Mesendoderm (in vitro differentiated cells): ENCODE data around the gene ETDB. TPM values are rescaled to one million over a fixed set of nuclear protein-coding genes. Genes with fewer than 3 reads are reported as not detected.
"Not testable (repeated sequence)": the region's sequence is repeated elsewhere in the genome, so short reads cannot be mapped to it uniquely, and the experiment has no call there.

ENCODE experiments used
- DNase-seq: peaks from one replicate; pipeline ENCODE4 v3.0.0; 2013
- H2AK5ac ChIP-seq: 2 replicates; pipeline ENCODE4 v1.6.1; 2013; ENCODE audit warnings: low read length, inconsistent platforms
- H2BK120ac ChIP-seq: 2 replicates; pipeline ENCODE4 v1.6.1; 2013; ENCODE audit warnings: low read depth, mild to moderate bottlenecking, low read length, moderate library complexity, mixed read lengths
- H2BK15ac ChIP-seq: replicated peaks from 2 replicates; pipeline ENCODE4 v1.6.1; 2013; ENCODE audit warnings: low read depth, mild to moderate bottlenecking, moderate library complexity
- H2BK5ac ChIP-seq: 2 replicates; pipeline ENCODE4 v1.6.1; 2013; ENCODE audit warnings: low read length, inconsistent platforms
- H3K18ac ChIP-seq: 2 replicates; pipeline ENCODE4 v1.6.1; 2013; ENCODE audit warnings: mild to moderate bottlenecking, low read length, mixed read lengths
- H3K23ac ChIP-seq: one replicate; pipeline ENCODE4 v1.6.1; 2013; ENCODE audit warnings: low read length
- H3K27ac ChIP-seq: 2 replicates; pipeline ENCODE4 v1.5.1; 2013; ENCODE audit warnings: low read depth, mild to moderate bottlenecking, inconsistent platforms, low read length, moderate library complexity
- H3K27me3 ChIP-seq: 2 replicates; pipeline ENCODE4 v1.6.1; 2013; ENCODE audit warnings: low read length, control low read depth, mild to moderate bottlenecking, inconsistent platforms; ENCODE audit not compliant: insufficient read depth, poor library complexity
- H3K36me3 ChIP-seq: 2 replicates; pipeline ENCODE4 v1.6.1; 2013; ENCODE audit warnings: low read length, inconsistent platforms; ENCODE audit not compliant: control insufficient read depth, insufficient read depth
- H3K4ac ChIP-seq: one replicate; pipeline ENCODE4 v1.6.1; 2013; ENCODE audit warnings: low read depth, mild to moderate bottlenecking, low read length, moderate library complexity
- H3K4me1 ChIP-seq: 2 replicates; pipeline ENCODE4 v1.6.1; 2013; ENCODE audit warnings: low read depth, low read length, inconsistent platforms; ENCODE audit not compliant: control insufficient read depth
- H3K4me2 ChIP-seq: 2 replicates; pipeline ENCODE4 v1.6.1; 2013; ENCODE audit warnings: low read length
- H3K4me3 ChIP-seq: 2 replicates; pipeline ENCODE4 v1.5.1; 2013; ENCODE audit warnings: mild to moderate bottlenecking, low read length
- H3K56ac ChIP-seq: one replicate; pipeline ENCODE4 v1.6.1; 2013; ENCODE audit warnings: low read length
- H3K79me1 ChIP-seq: 2 replicates; pipeline ENCODE4 v1.6.1; 2013; ENCODE audit warnings: low read length, inconsistent platforms
- H3K79me2 ChIP-seq: 2 replicates; pipeline ENCODE4 v1.6.1; 2013; ENCODE audit warnings: mild to moderate bottlenecking, low read length; ENCODE audit not compliant: control insufficient read depth, insufficient read depth
- H3K9ac ChIP-seq: 2 replicates; pipeline ENCODE4 v1.6.1; 2013; ENCODE audit warnings: low read length, inconsistent platforms
- H4K5ac ChIP-seq: one replicate; pipeline ENCODE4 v1.6.1; 2013; ENCODE audit warnings: low read length
- H4K8ac ChIP-seq: one replicate; pipeline ENCODE4 v1.6.1; 2013; ENCODE audit warnings: low read depth, mild to moderate bottlenecking, control low read depth, low read length, moderate library complexity
- WGBS: extraction: QIAGEN DNeasy Blood & Tissue Kit; methylation state at CpG from one replicate; pipeline ENCODE4 v1.1.7; 2013; ENCODE audit warnings: low lambda C conversion rate, missing lambda C conversion rate; ENCODE audit not compliant: insufficient coverage; ENCODE audit errors: extremely low coverage; 5-methylcytosine and 5-hydroxymethylcytosine counted together
- polyA plus RNA-seq, 2 experiments: library from polyadenylated mRNA; stranded (reverse); fragments of 200-250 nt; gene quantifications; one replicate each; pipeline ENCODE4 v1.2.3, GENCODE V29; 2013

Gene ETDB
- not detected for polyA plus RNA-seq (2013, experiment 1 of 2)
- not detected for polyA plus RNA-seq (2013, experiment 2 of 2)

DNA sequence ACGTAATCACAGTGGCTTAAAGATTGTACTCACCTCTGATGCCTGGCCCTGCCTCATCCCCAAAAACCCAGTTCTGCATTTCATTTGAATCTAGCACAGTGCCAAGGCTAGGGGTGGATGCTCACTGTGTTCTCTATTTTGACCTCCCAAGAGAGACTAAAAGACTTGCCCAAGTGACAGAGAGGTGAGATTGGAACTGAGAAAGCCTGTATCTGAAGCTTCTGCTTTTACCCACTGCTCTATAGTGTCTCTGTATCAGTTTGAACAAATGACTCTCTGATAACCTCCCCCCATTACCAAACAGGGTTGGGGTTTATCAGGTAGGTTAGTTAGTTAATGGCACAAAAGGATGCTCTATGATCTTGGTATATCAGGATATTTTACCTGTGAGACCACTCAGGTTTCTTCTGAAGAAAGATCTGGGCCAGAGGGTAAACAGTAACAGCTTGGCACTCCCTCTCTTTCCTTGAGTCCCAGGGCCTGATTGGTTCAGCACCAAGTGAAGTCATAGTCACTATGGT is at the start of gene ETDB:
ETDB (minus strand) TSS at position 471 of the 521 bp plus-strand sequence. CDS start 1,265 bp downstream, outside the sequence.
- not testable (repeated sequence) for H3K27me3 ChIP-seq, H3K23ac ChIP-seq, H3K4me3 ChIP-seq, H3K36me3 ChIP-seq, H3K56ac ChIP-seq, H3K9ac ChIP-seq, H2BK5ac ChIP-seq, H3K27ac ChIP-seq, H3K79me2 ChIP-seq, H3K18ac ChIP-seq, H3K79me1 ChIP-seq, H3K4ac ChIP-seq, H4K5ac ChIP-seq, H4K8ac ChIP-seq, H3K4me1 ChIP-seq, H2BK120ac ChIP-seq, H2AK5ac ChIP-seq, H2BK15ac ChIP-seq, H3K4me2 ChIP-seq, DNase-seq
- WGBS: no CpG with 5 or more reads among the region's 1 CpG

DNA sequence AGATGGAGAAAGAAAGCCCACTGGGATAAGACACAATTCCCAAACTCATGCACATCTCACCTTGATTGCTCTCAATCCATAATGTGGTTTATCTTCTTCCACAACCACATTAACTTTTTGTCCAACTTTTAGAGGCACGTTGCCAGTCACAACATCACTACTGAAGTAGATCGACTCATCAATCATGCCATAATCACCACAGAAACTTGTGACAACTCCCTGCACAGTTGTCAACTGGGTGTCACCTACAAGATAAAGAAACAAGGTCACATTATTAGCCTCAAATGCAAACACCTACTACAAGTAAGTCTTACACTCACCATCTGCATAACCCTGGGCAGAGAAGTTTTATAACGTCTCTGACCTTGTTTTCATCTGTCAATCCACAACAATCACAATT is 49.2 kb upstream of the ETDB start:
- H3K36me3 ChIP-seq, H4K5ac ChIP-seq, H3K27me3 ChIP-seq, H2AK5ac ChIP-seq, H3K18ac ChIP-seq, H2BK15ac ChIP-seq, H3K79me2 ChIP-seq, H3K9ac ChIP-seq, H3K56ac ChIP-seq, H3K4me1 ChIP-seq, H3K79me1 ChIP-seq, H2BK120ac ChIP-seq, H2BK5ac ChIP-seq, H3K4ac ChIP-seq, H3K4me2 ChIP-seq, H3K27ac ChIP-seq, H3K23ac ChIP-seq, H3K4me3 ChIP-seq, DNase-seq, H4K8ac ChIP-seq: not testable (repeated sequence)
- WGBS: no CpG with 5 or more reads among the region's 3 CpGs

DNA sequence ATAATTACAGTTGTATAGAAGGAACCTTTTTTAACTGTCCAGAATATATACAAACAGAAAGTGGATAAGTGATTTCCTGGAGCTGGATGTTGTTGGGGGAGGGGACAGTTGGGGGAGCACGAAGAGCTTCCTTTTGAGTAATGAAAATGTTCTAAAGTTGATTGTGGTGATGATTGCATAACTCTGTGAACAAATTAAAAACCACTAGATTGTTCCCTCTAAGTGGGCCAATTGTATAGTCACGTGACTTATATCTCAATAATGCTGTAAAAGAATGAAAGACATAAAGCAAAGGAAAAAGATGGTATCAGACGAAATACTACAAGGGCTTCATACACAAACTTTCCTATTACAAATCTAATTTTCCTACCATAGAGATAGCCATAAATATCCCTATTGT is 48.2 kb upstream of the ETDB start:
- Histone ChIP-seq H4K8ac (no peak overlapping the region), H3K27me3 (no peaks in the 10 kb centered on the region), H3K79me1 (no peaks in the 10 kb centered on the region), H4K5ac (no peak overlapping the region), H3K56ac (no peak overlapping the region), H3K23ac (no peak overlapping the region), H3K36me3 (no peaks in the 10 kb centered on the region), H3K27ac (no peak overlapping the region), H3K9ac (no peak overlapping the region), H2BK5ac (no peak overlapping the region), H2BK120ac (no peak overlapping the region), H3K4me2 (no peak overlapping the region), H3K79me2 (no peaks in the 10 kb centered on the region), H3K18ac (no peak overlapping the region), H3K4me1 (no peaks in the 10 kb centered on the region), H3K4me3 (no peak overlapping the region), H3K4ac (no peak overlapping the region), H2AK5ac (no peak overlapping the region), H2BK15ac (no peak overlapping the region)
- DNase-seq: no peak
- no CpG with 5 or more reads among the region's 3 CpGs for WGBS

DNA sequence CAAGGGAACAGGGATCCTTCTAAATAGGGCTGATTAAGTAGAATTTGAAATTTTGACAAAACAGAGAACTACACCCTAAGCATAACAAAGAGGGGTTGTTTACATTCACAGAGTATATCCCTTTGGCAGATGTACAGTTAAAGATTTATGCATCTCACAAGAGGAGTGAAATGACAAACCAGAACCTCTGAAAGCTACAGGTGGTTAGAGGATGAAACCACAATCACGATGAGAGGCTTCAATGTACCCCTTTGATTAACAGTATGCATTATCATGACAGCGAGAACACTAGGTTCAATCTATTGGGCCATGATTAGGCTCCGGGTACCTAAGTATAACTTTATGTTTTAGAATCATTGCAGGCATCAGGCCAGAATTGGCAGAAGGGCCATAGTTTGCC is 34.4 kb upstream of the ETDB start:
- not testable (repeated sequence) for H3K27me3 ChIP-seq, H3K4me2 ChIP-seq, H4K8ac ChIP-seq, H3K79me2 ChIP-seq, H2AK5ac ChIP-seq, H2BK5ac ChIP-seq, H3K18ac ChIP-seq, DNase-seq, H2BK120ac ChIP-seq, H2BK15ac ChIP-seq, H3K56ac ChIP-seq, H3K79me1 ChIP-seq, H4K5ac ChIP-seq, H3K9ac ChIP-seq, H3K27ac ChIP-seq, H3K4me1 ChIP-seq, H3K23ac ChIP-seq, H3K36me3 ChIP-seq, H3K4me3 ChIP-seq, H3K4ac ChIP-seq
- no CpG with 5 or more reads among the region's 3 CpGs for WGBS

DNA sequence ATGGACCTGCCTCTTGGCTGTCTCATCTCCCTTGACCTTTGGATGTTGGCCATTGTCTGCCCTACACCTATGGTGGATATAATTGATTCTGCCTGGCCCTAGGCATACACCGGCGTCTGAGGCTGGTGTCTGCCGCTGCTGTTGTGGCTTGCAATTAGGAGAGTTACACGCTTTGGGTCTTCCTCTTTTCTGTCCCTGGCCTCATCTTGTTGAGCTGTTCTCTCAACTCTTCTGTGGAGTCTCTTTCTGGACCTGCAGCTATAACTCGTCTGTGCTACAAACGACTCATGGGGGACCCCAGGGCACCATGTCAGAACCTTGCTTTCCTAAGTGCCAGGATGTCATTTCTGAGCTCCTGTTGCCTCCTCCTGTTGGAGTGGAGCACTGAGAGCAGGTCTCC is 5.8 kb upstream of the ETDB start:
- not testable (repeated sequence) for H3K4me1 ChIP-seq, H3K9ac ChIP-seq, H2BK5ac ChIP-seq, H3K4me3 ChIP-seq, H3K56ac ChIP-seq, H2BK120ac ChIP-seq, H3K27ac ChIP-seq, H3K36me3 ChIP-seq, H2AK5ac ChIP-seq, H3K4me2 ChIP-seq, H4K8ac ChIP-seq, DNase-seq, H2BK15ac ChIP-seq, H3K79me1 ChIP-seq, H3K27me3 ChIP-seq, H3K23ac ChIP-seq, H3K18ac ChIP-seq, H4K5ac ChIP-seq, H3K79me2 ChIP-seq, H3K4ac ChIP-seq
- no CpG with 5 or more reads among the region's 6 CpGs for WGBS

DNA sequence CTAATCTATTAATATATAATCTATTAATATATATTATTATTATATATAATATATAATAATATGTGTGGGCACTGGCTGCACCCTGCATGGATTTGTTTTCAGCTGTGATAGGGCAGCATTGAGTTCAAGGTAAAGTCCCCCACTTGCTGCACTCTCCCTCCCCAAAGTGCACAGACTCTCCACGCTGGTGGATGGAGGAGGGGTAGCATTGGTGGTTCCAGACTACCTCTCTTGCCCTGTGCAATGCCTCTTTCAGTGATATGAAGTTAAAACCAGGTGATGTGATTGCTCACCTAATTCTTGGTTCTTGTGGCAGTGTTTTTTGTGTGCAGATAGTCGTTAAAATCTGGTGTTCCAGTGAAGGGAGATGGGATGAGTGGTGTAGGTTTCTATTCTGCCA is 4.3 kb downstream of the ETDB start:
- WGBS: no CpG with 5 or more reads among the region's 2 CpGs
- not testable (repeated sequence) for H3K9ac ChIP-seq, H3K79me1 ChIP-seq, H3K4me3 ChIP-seq, H3K27me3 ChIP-seq, H3K4me1 ChIP-seq, H2BK15ac ChIP-seq, H3K4me2 ChIP-seq, H3K36me3 ChIP-seq, H3K18ac ChIP-seq, H3K27ac ChIP-seq, H4K5ac ChIP-seq, DNase-seq, H3K56ac ChIP-seq, H4K8ac ChIP-seq, H2BK5ac ChIP-seq, H3K23ac ChIP-seq, H2BK120ac ChIP-seq, H3K4ac ChIP-seq, H3K79me2 ChIP-seq, H2AK5ac ChIP-seq
